HepG2 (cell line): ENCODE measurements around the gene IFT88. TPM values are rescaled to one million over a fixed set of nuclear protein-coding genes. Genes with fewer than 3 reads are reported as not detected.

Experiments
- ATAC-seq: fragments of 200-7000 bp; cut with Tn5 transposase; 3 replicates; pipeline ENCODE4 v1.9.1; 2020; ENCODE audit warnings: mild to moderate bottlenecking, moderate library complexity
- BruUV-seq: library from RNA; stranded (reverse); fragments of 400-500 nt; replicated peaks from 2 replicates; lab custom pipeline; 2021; lab: Mats Ljungman, UMichigan
- CTCF ChIA-PET: fragments of 300-600 bp; formaldehyde crosslinking; extraction: SDS; loops from one replicate; lab custom pipeline; 2021; ENCODE audit warnings: low total read pairs, inconsistent platforms, low intra/inter-chr PET ratio; lab: Yijun Ruan, JAX
- POLR2A ChIA-PET: fragments of 350-600 bp; sonication (Branson Sonifier 250); formaldehyde crosslinking; loops from one replicate; lab custom pipeline; 2020; ENCODE audit warnings: antibody characterized with exemption, inconsistent platforms; lab: Yijun Ruan, JAX
- DNase-seq: peaks from one replicate; pipeline ENCODE4 v3.0.0-alpha.2; 2015; ENCODE audit warnings: low spot score
- FAIRE-seq: peaks from 3 replicates; lab custom pipeline; 2011; peaks lifted over from hg19 to GRCh38; lab: Jason Lieb, UNC
- H2AFZ ChIP-seq: one replicate; pipeline ENCODE4 v1.6.1; 2011; ENCODE audit warnings: low read length, inconsistent platforms
- H3K27ac ChIP-seq: fragments of 300-600 bp; 3 replicates; pipeline ENCODE4 v1.8.0; 2011; ENCODE audit warnings: mixed run types, mild to moderate bottlenecking, mixed read lengths, low read length, inconsistent platforms; ENCODE audit not compliant: insufficient read depth; ENCODE audit errors: extremely low read length
- H3K27me3 ChIP-seq, 2 experiments: fragments of 200-600 bp in 1 of 2; 2 replicates in 1 of 2; 3 replicates in 1 of 2; pipeline versions ENCODE4 v1.6.0 to v1.8.0; 2011; ENCODE audit warnings: low read length in 2 of 2, mild to moderate bottlenecking in 2 of 2, moderate library complexity in 2 of 2, inconsistent platforms in 1 of 2; ENCODE audit not compliant: insufficient read depth in 2 of 2, control insufficient read depth in 1 of 2
- H3K36me3 ChIP-seq, 2 experiments: fragments of 200-600 bp in 1 of 2; replicated peaks in 1 of 2; 2 replicates in 1 of 2; 3 replicates in 1 of 2; pipeline versions ENCODE4 v1.5.1 to v1.8.0; 2011; ENCODE audit warnings: low read length in 2 of 2, inconsistent platforms in 1 of 2; ENCODE audit not compliant: insufficient read depth in 2 of 2, control insufficient read depth in 1 of 2
- H3K4me1 ChIP-seq: 2 replicates; pipeline ENCODE4 v1.5.1; 2012; ENCODE audit warnings: low read length, inconsistent platforms; ENCODE audit not compliant: insufficient read depth
- H3K4me2 ChIP-seq: 2 replicates; pipeline ENCODE4 v1.6.0; 2011; ENCODE audit warnings: low read depth, low read length, inconsistent platforms
- H3K4me3 ChIP-seq, 3 experiments: fragments of 200-600 bp in 1 of 3; sonication (generic), shearing (Covaris generic) in 1 of 3; replicated peaks in 1 of 3; 2 replicates each; pipeline ENCODE4 v1.5.1; 2011 to 2016; ENCODE audit warnings: low read length in 3 of 3, inconsistent platforms in 2 of 3, low read depth in 2 of 3, mild to moderate bottlenecking in 2 of 3, control low read depth in 1 of 3, mixed read lengths in 1 of 3; ENCODE audit not compliant: insufficient read depth in 1 of 3
- H3K79me2 ChIP-seq: one replicate; pipeline ENCODE4 v1.6.1; 2011; ENCODE audit warnings: low read length, inconsistent platforms; ENCODE audit not compliant: insufficient read depth
- H3K9ac ChIP-seq: 2 replicates; pipeline ENCODE4 v1.6.0; 2011; ENCODE audit warnings: mild to moderate bottlenecking, low read depth, low read length, inconsistent platforms; ENCODE audit not compliant: insufficient read depth
- H3K9me3 ChIP-seq: 2 replicates; pipeline ENCODE4 v1.5.1; 2012; ENCODE audit warnings: mild to moderate bottlenecking, low read length
- H4K20me1 ChIP-seq: 2 replicates; pipeline ENCODE4 v1.6.0; 2011; ENCODE audit warnings: inconsistent platforms, mild to moderate bottlenecking, low read length, moderate library complexity; ENCODE audit not compliant: insufficient read depth
- FOXA1 ChIP-seq, 2 experiments: fragments of 450-650 bp in 1 of 2; sonication (generic) in 1 of 2; formaldehyde crosslinking in 1 of 2; IDR thresholded peaks; 2 replicates each; pipeline versions ENCODE4 v1.4.0 to v1.6.1; 2016 to 2020; ENCODE audit warnings: missing genetic modification reagents in 1 of 2
- NFIB ChIP-seq: sonication (generic); formaldehyde crosslinking; IDR thresholded peaks from 2 replicates; pipeline ENCODE4 v1.9.0; 2021; ENCODE audit warnings: missing genetic modification reagents, mild to moderate bottlenecking, borderline replicate concordance
- WGBS: methylation state at CpG from one replicate; pipeline ENCODE4 v1.1.6; 2017; ENCODE audit warnings: low lambda C conversion rate; 5-methylcytosine and 5-hydroxymethylcytosine counted together
- in situ Hi-C: cut with HindIII; loops from 2 replicates; pipeline ENCODE4 v1.10.0; 2017; ENCODE audit warnings: low pct_unique_long_range_greater_than_20kb; ENCODE audit not compliant: extremely low pct_ligation_motif_present
- intact Hi-C: fragments of 100-400 bp; cut with micrococcal nuclease; formaldehyde crosslinking; loops from one replicate; pipeline ENCODE4 v1.10.0; 2022; ENCODE audit not compliant: unreplicated experiment
- polyA plus RNA-seq, 8 experiments: library from polyadenylated mRNA; depleted of rRNA in 3 of 8; stranded (reverse) in 7 of 8; unstranded in 1 of 8; fragments of >200 nt; fragmentation: Illumina TruSeq in 4 of 8; extraction: Trizol in 4 of 8; gene quantifications; 2 replicates each; pipeline versions ENCODE4 v1.2.1 to v1.2.3, GENCODE V29; 2011 to 2016; ENCODE audit warnings: low read depth in 4 of 8, missing spikeins in 1 of 8, mixed read lengths in 1 of 8; ENCODE audit not compliant: insufficient read depth in 1 of 8
- total RNA-seq, 5 experiments: library from RNA; depleted of rRNA; stranded (reverse); fragments of >200 nt; fragmentation: Illumina TruSeq; extraction: Trizol; gene quantifications; 2 replicates each; pipeline ENCODE4 v1.2.3, GENCODE V29; 2016; ENCODE audit warnings: low read depth in 1 of 5
- TF ChIP-seq, protein P1 (sequence below), 2 experiments: sonication (generic) in 1 of 2; formaldehyde crosslinking in 1 of 2; IDR thresholded peaks; 2 replicates each; pipeline versions ENCODE4 v1.4.0 to v1.6.1; 2018 to 2020; ENCODE audit warnings: missing genetic modification reagents in 2 of 2, borderline replicate concordance in 1 of 2, low read depth in 1 of 2, mild to moderate bottlenecking in 1 of 2, missing biosample characterization in 1 of 2
- TF ChIP-seq, protein P2 (sequence below): sonication (generic); formaldehyde crosslinking; IDR thresholded peaks from 2 replicates; pipeline ENCODE4 v1.5.1; 2020; ENCODE audit warnings: mild to moderate bottlenecking, missing genetic modification reagents, borderline replicate concordance

The IFT88 gene
- total and polyA plus RNA-seq, 2 of the 13 experiments (the other 11 are each of a cell fraction or from before 2014, with no cell fraction given), result 8.4 to 19.9 TPM

DNA sequence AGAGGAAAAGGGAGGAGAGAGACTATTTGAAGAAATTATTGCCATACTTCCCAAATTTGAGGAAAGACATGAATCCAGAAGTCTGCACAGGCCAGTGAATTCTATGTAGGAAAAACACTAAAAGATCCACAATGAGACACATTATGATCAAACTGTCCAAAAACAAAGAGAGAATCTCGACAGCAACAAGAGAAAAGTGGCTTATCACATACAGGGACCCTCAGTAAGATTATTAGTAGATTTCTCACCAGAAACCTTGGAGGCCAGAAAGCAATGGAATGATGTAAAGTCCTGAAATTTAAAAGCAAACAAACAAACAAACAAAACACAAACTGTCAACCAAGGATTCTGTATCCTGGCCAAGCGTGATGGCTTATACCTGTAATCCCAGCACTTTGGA, 80.8 kb downstream of the IFT88 start:
- no peaks in the 10 kb centered on the region for H3K9me3 ChIP-seq
- POLR2A ChIA-PET, result no interaction called here
- BruUV-seq, result no TSS peak
- FAIRE-seq (peak; percentile 26), DNase-seq (no peak), ATAC-seq (no peak)
- H3K27ac ChIP-seq, result no peak overlapping the region
- no peak overlapping the region for H3K9ac ChIP-seq
- no peaks in the 10 kb centered on the region for H3K4me1 ChIP-seq
- H2AFZ ChIP-seq, result no peak overlapping the region
- H4K20me1 ChIP-seq, result no peaks in the 10 kb centered on the region
- no peak overlapping the region for H3K4me2 ChIP-seq
- no peaks in the 10 kb centered on the region for H3K27me3 ChIP-seq
- H3K79me2 ChIP-seq, result no peaks in the 10 kb centered on the region
- in situ Hi-C loops, result no loop called here
- TF ChIP-seq, protein P1, sequence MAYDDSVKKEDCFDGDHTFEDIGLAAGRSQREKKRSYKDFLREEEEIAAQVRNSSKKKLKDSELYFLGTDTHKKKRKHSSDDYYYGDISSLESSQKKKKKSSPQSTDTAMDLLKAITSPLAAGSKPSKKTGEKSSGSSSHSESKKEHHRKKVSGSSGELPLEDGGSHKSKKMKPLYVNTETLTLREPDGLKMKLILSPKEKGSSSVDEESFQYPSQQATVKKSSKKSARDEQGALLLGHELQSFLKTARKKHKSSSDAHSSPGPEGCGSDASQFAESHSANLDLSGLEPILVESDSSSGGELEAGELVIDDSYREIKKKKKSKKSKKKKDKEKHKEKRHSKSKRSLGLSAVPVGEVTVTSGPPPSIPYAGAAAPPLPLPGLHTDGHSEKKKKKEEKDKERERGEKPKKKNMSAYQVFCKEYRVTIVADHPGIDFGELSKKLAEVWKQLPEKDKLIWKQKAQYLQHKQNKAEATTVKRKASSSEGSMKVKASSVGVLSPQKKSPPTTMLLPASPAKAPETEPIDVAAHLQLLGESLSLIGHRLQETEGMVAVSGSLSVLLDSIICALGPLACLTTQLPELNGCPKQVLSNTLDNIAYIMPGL (CRISPR knock-in tag; IDR thresholded peaks at IDR 0.05; ENCODE audit: borderline replicate concordance in 1 of 2, low read depth in 1 of 2), result no peak
- no peak for TF ChIP-seq FOXA1 (IDR thresholded peaks at IDR 0.05)
- no peak for TF ChIP-seq FOXA1 (CRISPR knock-in tag; IDR thresholded peaks at IDR 0.05)
- TF ChIP-seq NFIB (CRISPR knock-in tag), result no peak
- TF ChIP-seq, protein P2, sequence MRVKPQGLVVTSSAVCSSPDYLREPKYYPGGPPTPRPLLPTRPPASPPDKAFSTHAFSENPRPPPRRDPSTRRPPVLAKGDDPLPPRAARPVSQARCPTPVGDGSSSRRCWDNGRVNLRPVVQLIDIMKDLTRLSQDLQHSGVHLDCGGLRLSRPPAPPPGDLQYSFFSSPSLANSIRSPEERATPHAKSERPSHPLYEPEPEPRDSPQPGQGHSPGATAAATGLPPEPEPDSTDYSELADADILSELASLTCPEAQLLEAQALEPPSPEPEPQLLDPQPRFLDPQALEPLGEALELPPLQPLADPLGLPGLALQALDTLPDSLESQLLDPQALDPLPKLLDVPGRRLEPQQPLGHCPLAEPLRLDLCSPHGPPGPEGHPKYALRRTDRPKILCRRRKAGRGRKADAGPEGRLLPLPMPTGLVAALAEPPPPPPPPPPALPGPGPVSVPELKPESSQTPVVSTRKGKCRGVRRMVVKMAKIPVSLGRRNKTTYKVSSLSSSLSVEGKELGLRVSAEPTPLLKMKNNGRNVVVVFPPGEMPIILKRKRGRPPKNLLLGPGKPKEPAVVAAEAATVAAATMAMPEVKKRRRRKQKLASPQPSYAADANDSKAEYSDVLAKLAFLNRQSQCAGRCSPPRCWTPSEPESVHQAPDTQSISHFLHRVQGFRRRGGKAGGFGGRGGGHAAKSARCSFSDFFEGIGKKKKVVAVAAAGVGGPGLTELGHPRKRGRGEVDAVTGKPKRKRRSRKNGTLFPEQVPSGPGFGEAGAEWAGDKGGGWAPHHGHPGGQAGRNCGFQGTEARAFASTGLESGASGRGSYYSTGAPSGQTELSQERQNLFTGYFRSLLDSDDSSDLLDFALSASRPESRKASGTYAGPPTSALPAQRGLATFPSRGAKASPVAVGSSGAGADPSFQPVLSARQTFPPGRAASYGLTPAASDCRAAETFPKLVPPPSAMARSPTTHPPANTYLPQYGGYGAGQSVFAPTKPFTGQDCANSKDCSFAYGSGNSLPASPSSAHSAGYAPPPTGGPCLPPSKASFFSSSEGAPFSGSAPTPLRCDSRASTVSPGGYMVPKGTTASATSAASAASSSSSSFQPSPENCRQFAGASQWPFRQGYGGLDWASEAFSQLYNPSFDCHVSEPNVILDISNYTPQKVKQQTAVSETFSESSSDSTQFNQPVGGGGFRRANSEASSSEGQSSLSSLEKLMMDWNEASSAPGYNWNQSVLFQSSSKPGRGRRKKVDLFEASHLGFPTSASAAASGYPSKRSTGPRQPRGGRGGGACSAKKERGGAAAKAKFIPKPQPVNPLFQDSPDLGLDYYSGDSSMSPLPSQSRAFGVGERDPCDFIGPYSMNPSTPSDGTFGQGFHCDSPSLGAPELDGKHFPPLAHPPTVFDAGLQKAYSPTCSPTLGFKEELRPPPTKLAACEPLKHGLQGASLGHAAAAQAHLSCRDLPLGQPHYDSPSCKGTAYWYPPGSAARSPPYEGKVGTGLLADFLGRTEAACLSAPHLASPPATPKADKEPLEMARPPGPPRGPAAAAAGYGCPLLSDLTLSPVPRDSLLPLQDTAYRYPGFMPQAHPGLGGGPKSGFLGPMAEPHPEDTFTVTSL (CRISPR knock-in tag), result no peak
- intact Hi-C loops, result no loop called here
- CTCF ChIA-PET, result no interaction called here
- no peaks in the 10 kb centered on the region for H3K36me3 ChIP-seq
- no peak overlapping the region for H3K4me3 ChIP-seq
- 98% methylated on average over 2 of the region's 2 CpGs for WGBS
